Neural cell (in vitro differentiated cells): ENCODE measurements around the gene STN1.

Experiments
- EP300 ChIP-seq: fragments of 450-650 bp; conservative IDR thresholded peaks from 2 replicates; pipeline ENCODE4 v1.6.1; 2014; ENCODE audit warnings: antibody characterized with exemption, mild to moderate bottlenecking, moderate library complexity; ENCODE audit not compliant: poor library complexity, severe bottlenecking
- EZH2 ChIP-seq: fragments of 200-600, 300-800 bp; shearing (Covaris generic), sonication (generic); IDR thresholded peaks from 2 replicates; pipeline ENCODE4 v1.6.1; 2014; ENCODE audit warnings: antibody characterized with exemption, low read length, borderline replicate concordance, mild to moderate bottlenecking; ENCODE audit not compliant: insufficient read depth, poor library complexity, severe bottlenecking
- POLR2AphosphoS5 ChIP-seq: IDR thresholded peaks from 2 replicates; pipeline ENCODE4 v1.6.1; 2012
- RAD21 ChIP-seq: fragments of 450-650 bp; conservative IDR thresholded peaks from 2 replicates; pipeline ENCODE4 v1.6.1; 2014; ENCODE audit warnings: antibody characterized with exemption, mild to moderate bottlenecking, moderate library complexity
- SMC3 ChIP-seq: fragments of 450-650 bp; conservative IDR thresholded peaks from 2 replicates; pipeline ENCODE4 v1.6.1; 2014; ENCODE audit warnings: antibody characterized with exemption, mild to moderate bottlenecking, moderate library complexity; ENCODE audit not compliant: poor library complexity
- TF ChIP-seq, protein P1 (sequence below): fragments of 450-650 bp; IDR thresholded peaks from 2 replicates; pipeline ENCODE4 v1.5.1; 2014; ENCODE audit warnings: antibody characterized with exemption, mild to moderate bottlenecking, moderate library complexity; ENCODE audit not compliant: poor library complexity, severe bottlenecking

DNA sequence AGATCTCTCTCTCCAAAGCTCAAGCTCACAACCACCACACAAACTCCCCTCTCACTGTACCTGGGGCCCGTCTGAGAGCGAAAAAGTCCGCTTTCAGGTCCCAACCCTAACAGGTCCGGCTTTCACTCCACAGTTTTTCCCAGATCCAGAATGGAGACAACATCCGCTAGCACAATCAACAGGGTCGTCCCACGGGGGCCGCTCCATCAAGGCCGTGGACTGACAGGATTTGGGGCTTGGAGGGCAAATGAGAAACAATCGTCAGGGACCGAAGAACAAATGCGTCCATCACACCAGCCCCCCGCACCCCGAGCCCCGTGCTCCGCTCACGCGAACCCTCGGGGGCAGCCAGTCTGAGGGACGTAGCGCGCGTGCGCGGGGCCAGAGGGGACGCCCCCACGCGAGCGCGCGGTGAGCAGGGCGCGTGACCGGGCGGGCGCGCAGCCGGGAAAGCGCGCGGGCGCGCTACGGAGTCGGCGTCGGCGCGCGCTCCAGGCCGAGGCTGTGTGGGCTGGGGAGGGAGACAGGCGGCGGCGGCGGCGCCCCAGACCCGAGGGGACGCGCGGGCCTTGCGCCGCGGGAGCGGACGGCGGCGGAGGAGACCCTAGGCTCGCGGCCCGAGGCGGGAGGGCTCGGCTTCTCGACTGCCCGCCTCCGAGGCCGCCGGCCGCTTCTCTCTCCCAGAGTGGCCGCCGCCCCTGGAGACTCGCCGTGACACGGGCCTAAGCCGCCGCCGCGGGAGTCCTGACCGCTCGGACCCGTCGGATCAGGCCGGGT lies 48.9 kb upstream of the STN1 start, which contains the start of gene SLK:
- TF ChIP-seq EZH2, result no peak
- TF ChIP-seq, protein P1, sequence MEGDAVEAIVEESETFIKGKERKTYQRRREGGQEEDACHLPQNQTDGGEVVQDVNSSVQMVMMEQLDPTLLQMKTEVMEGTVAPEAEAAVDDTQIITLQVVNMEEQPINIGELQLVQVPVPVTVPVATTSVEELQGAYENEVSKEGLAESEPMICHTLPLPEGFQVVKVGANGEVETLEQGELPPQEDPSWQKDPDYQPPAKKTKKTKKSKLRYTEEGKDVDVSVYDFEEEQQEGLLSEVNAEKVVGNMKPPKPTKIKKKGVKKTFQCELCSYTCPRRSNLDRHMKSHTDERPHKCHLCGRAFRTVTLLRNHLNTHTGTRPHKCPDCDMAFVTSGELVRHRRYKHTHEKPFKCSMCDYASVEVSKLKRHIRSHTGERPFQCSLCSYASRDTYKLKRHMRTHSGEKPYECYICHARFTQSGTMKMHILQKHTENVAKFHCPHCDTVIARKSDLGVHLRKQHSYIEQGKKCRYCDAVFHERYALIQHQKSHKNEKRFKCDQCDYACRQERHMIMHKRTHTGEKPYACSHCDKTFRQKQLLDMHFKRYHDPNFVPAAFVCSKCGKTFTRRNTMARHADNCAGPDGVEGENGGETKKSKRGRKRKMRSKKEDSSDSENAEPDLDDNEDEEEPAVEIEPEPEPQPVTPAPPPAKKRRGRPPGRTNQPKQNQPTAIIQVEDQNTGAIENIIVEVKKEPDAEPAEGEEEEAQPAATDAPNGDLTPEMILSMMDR, result peak; percentile 38
- peak; percentile 52 for TF ChIP-seq SMC3
- peak; percentile 52 for TF ChIP-seq EP300
- TF ChIP-seq POLR2AphosphoS5, result peak; percentile 84
- peak; percentile 38 for TF ChIP-seq RAD21
